HEK293T (cell line): ENCODE results near the gene CADPS2.

Source experiments
- CTCF ChIA-PET: fragments of 350-600 bp; formaldehyde crosslinking; extraction: SDS; loops from one replicate; lab custom pipeline; 2021; ENCODE audit warnings: antibody characterized with exemption, inconsistent platforms; lab: Yijun Ruan, JAX
- POLR2A ChIA-PET: fragments of 350-600 bp; formaldehyde crosslinking; extraction: SDS; loops from one replicate; lab custom pipeline; 2020; ENCODE audit warnings: antibody characterized with exemption, inconsistent platforms; lab: Yijun Ruan, JAX
- DNase-seq: peaks from one replicate; pipeline ENCODE4 v3.0.0; 2012; ENCODE audit warnings: mixed read lengths; ENCODE audit errors: extremely low spot score
- ARNT ChIP-seq: fragments of 450-650 bp; IDR thresholded peaks from 2 replicates; pipeline ENCODE4 v1.6.1; 2017; ENCODE audit warnings: mild to moderate bottlenecking
- BHLHE40 ChIP-seq: fragments of 450-650 bp; IDR thresholded peaks from 2 replicates; pipeline ENCODE4 v1.6.1; 2016; ENCODE audit warnings: mild to moderate bottlenecking, moderate library complexity, borderline replicate concordance
- CTBP1 ChIP-seq: fragments of 450-650 bp; IDR thresholded peaks from 2 replicates; pipeline ENCODE4 v1.6.1; 2016; ENCODE audit warnings: borderline replicate concordance
- ELF4 ChIP-seq: fragments of 450-650 bp; IDR thresholded peaks from 2 replicates; pipeline ENCODE4 v1.6.1; 2017; ENCODE audit warnings: antibody characterized with exemption
- FOXA1 ChIP-seq: fragments of 450-650 bp; IDR thresholded peaks from 2 replicates; pipeline ENCODE4 v1.6.1; 2016; ENCODE audit warnings: mild to moderate bottlenecking
- FOXK2 ChIP-seq: fragments of 450-650 bp; IDR thresholded peaks from 2 replicates; pipeline ENCODE4 v1.6.1; 2016; ENCODE audit warnings: mild to moderate bottlenecking
- FOXM1 ChIP-seq: fragments of 450-650 bp; IDR thresholded peaks from 2 replicates; pipeline ENCODE4 v1.6.1; 2017; ENCODE audit warnings: mild to moderate bottlenecking, borderline replicate concordance
- HDGF ChIP-seq: fragments of 450-650 bp; IDR thresholded peaks from 2 replicates; pipeline ENCODE4 v1.6.1; 2017; ENCODE audit warnings: antibody characterized with exemption, borderline replicate concordance
- L3MBTL2 ChIP-seq: fragments of 450-650 bp; conservative IDR thresholded peaks from 2 replicates; pipeline ENCODE4 v1.6.1; 2016; ENCODE audit warnings: mild to moderate bottlenecking
- LEF1 ChIP-seq: fragments of 450-650 bp; IDR thresholded peaks from 2 replicates; pipeline ENCODE4 v1.6.1; 2017; ENCODE audit warnings: mild to moderate bottlenecking, borderline replicate concordance
- NFRKB ChIP-seq: fragments of 450-650 bp; IDR thresholded peaks from 2 replicates; pipeline ENCODE4 v1.6.1; 2016; ENCODE audit warnings: mild to moderate bottlenecking, moderate library complexity
- SP1 ChIP-seq: fragments of 450-650 bp; IDR thresholded peaks from 2 replicates; pipeline ENCODE4 v1.6.1; 2017
- SUZ12 ChIP-seq: fragments of 450-650 bp; IDR thresholded peaks from 2 replicates; pipeline ENCODE4 v1.6.1; 2016; ENCODE audit warnings: mild to moderate bottlenecking
- TARDBP ChIP-seq: fragments of 450-650 bp; IDR thresholded peaks from 2 replicates; pipeline ENCODE4 v1.6.1; 2016
- ZNF384 ChIP-seq: fragments of 450-650 bp; IDR thresholded peaks from 2 replicates; pipeline ENCODE4 v1.6.1; 2016
- TF ChIP-seq, protein P1 (sequence below): fragments of 450-650 bp; IDR thresholded peaks from 2 replicates; pipeline ENCODE4 v1.6.1; 2016

CADPS2 gene

GRCh38 chr7:122578350-122578749 lies 307.9 kb downstream of the CADPS2 start:
- ChIA-PET POLR2A (no interaction called here), CTCF (no interaction called here)
- DNase-seq = no peak
- TF ChIP-seq L3MBTL2 = no peak
- TF ChIP-seq ZNF384 = no peak
- no peak for TF ChIP-seq FOXA1
- TF ChIP-seq ARNT = no peak
- TF ChIP-seq TARDBP = no peak
- no peak for TF ChIP-seq NFRKB
- no peak for TF ChIP-seq SP1
- no peak for TF ChIP-seq FOXM1
- no peak for TF ChIP-seq HDGF
- TF ChIP-seq LEF1 = no peak
- no peak for TF ChIP-seq FOXK2
- TF ChIP-seq ELF4 = no peak

DNA sequence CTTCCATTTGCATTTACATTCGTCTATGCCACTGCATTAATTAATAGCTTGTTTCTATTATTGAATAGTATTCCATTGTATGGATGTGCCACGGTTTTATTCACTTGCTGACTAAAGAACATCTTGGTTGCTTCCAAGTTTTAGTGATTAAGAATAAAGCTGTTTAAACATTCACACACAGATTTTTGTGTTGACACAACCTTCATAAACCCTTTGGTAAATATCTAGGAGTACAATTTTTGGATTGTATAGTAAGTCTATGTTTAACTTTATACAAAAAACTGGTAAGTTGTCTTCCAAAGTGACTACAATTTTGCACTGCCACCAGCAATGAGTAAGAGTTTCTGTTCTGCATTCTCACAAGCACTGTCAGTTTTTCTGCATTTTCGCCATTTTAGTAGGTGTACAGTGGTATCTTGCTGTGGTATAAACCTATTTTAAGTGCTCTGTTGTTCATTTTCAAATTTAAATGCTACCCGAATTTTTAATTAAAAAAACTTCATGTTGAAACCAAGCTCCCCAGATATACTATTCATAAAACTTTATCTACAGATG lies 308.7 kb downstream of the CADPS2 start:
- DNase-seq = no peak
- TF ChIP-seq FOXK2 = no peak
- no peak for TF ChIP-seq HDGF
- TF ChIP-seq FOXM1 = no peak
- TF ChIP-seq L3MBTL2 = no peak
- TF ChIP-seq ELF4 = no peak
- no peak for TF ChIP-seq TARDBP
- TF ChIP-seq CTBP1 = no peak
- ChIA-PET POLR2A (no interaction called here), CTCF (no interaction called here)

DNA sequence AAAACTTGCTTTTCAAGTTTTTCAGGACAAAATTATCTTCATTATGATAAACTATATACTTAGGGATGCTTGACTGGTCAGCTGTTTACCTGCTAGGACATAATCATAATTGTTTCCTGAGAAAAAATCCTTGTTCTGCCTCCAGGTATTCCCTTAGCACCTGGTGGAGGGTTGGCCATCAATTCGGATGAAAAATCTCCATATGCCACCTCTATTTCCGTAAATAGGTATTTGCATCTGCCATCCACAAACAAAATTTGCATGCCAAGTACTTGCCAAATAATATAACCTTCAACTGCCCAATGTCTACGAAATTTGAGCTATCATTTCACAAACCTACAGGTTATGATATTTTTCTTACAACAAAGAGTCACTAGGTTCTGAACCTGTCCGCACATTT lies 313.6 kb downstream of the CADPS2 start:
- CTCF ChIA-PET = no interaction called here
- POLR2A ChIA-PET = no interaction called here
- no peak for TF ChIP-seq ZNF384
- no peak for TF ChIP-seq SP1
- no peak for TF ChIP-seq CTBP1
- TF ChIP-seq FOXA1 = no peak
- TF ChIP-seq LEF1 = no peak
- no peak for TF ChIP-seq ELF4
- no peak for TF ChIP-seq BHLHE40
- no peak for TF ChIP-seq FOXK2
- no peak for DNase-seq

DNA sequence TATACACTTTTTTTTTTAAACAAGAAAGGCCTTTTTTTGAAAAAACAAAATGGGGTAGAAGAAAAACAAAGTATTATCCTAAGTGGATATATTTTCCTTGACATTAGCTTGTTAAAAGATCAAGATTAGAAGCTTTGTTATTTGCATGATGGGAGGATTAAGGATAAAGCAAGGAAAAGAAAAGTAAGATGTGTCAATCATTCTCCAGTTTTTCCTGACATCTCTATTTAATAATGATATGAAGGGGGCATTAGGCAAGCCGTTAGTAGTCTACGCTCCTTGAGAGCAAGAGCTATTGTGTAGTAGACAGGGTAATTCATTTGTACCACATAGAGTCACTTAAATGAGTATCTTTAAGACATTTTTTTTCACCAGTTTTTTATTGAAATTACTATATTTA lies 324.9 kb downstream of the CADPS2 start:
- CTCF ChIA-PET = no interaction called here
- DNase-seq = no peak
- TF ChIP-seq FOXA1 (no peak), SUZ12 (no peak), HDGF (no peak), FOXK2 (no peak), BHLHE40 (no peak), L3MBTL2 (no peak), ELF4 (no peak), ZNF384 (no peak), ARNT (no peak), FOXM1 (no peak), TARDBP (no peak), SP1 (no peak), NFRKB (no peak), LEF1 (no peak), CTBP1 (no peak)
- TF ChIP-seq, protein P1, sequence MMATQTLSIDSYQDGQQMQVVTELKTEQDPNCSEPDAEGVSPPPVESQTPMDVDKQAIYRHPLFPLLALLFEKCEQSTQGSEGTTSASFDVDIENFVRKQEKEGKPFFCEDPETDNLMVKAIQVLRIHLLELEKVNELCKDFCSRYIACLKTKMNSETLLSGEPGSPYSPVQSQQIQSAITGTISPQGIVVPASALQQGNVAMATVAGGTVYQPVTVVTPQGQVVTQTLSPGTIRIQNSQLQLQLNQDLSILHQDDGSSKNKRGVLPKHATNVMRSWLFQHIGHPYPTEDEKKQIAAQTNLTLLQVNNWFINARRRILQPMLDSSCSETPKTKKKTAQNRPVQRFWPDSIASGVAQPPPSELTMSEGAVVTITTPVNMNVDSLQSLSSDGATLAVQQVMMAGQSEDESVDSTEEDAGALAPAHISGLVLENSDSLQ = no peak
- POLR2A ChIA-PET = no interaction called here

GRCh38 chr7:122556873-122557542 lies 329.3 kb downstream of the CADPS2 start:
- no peak for DNase-seq

DNA sequence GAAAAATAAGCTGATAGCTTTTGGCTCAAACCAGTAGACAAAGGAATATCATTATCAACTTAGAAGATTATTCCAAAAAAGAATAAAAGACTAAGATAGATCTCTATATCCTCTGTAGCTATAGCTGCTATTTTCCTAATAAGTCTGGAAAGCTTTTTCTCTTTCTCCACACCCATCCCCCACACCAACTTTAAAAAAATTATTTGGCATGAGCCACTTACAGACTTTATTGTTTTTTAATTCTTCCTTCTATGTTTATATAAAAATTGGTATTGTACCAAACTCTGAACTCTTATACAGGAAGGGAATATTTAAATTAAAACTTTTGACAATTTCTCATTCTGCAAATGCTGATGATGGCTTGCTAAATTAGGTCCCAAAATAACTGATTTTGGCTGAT lies 330.0 kb downstream of the CADPS2 start:
- no peak for DNase-seq
- TF ChIP-seq LEF1 (no peak), BHLHE40 (no peak), ELF4 (no peak), ARNT (no peak), SP1 (no peak), TARDBP (no peak), HDGF (no peak), FOXK2 (no peak), ZNF384 (no peak), FOXM1 (no peak), FOXA1 (no peak), SUZ12 (no peak), CTBP1 (no peak), NFRKB (no peak), L3MBTL2 (no peak)
- TF ChIP-seq, protein P1 = no peak
- CTCF ChIA-PET = no interaction called here
- POLR2A ChIA-PET = no interaction called here

More at GRCh38 chr7:122556873-122557542, 329.3 kb downstream of the CADPS2 start:
- TF ChIP-seq LEF1 (no peak), ELF4 (no peak), NFRKB (no peak), L3MBTL2 (no peak), TARDBP (no peak), CTBP1 (no peak), HDGF (no peak), ARNT (no peak), SP1 (no peak), ZNF384 (no peak)
- TF ChIP-seq, protein P1 = no peak
- CTCF ChIA-PET = no interaction called here
- POLR2A ChIA-PET = no interaction called here
